GOT3 (cell line): ENCODE measurements around the gene CPT2.
A peak's percentile ranks its signal among the peaks of the same experiment; 100 is the strongest.

Experiments used
- DNase-seq: peaks from one replicate; lab custom pipeline; 2025; ENCODE audit warnings: mixed read lengths; lab: John Stamatoyannopoulos, UW

CPT2 gene

GRCh38 chr1:53219711-53220110 lies 23.1 kb downstream of the CPT2 start:
- no peak for DNase-seq

DNA sequence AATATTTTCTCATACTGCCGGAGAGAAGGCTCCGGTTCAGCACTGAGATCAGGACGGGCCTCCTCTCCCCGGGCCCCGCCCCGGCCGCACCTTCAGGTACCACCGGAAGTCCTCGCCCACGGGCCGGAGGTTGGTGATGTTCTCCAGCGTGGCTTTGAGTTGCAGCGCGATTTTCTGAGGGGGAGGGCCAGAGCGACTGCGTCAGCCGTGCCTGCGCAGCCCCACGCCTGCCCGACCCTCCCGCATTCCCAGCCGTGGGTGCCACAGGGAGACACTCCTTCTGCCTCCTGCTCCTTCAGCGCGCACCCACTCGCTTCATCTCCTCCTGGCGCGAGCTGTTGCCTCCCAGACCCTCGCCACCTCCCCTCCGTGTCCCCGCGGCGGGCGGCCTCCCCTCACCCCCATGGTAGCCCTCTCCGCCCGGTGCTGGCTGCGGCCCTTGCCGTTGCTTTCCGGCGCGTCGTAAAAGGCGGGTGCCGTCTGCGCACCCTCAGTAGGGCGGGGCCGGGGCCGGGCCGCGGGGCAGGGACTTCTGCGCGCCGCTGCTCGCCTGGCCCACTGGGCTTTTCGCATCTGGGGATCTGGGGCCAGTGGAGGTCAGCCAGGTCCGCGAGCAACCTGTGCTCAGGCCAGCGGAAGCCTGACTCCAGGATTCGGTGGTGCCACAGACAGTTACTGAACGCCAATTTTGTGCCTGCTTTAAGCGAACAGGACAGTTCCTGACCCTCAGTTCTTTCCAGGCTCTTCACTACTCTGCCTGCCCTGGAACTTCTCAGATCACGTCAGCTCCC lies 23.7 kb downstream of the CPT2 start, which contains the start of gene CZIB:
Gene CZIB (minus strand): TSS at position 464 of the 791 bp plus-strand sequence. CDS start 59 bp downstream, at position 405.
- DNase-seq, result peak; percentile 87

DNA sequence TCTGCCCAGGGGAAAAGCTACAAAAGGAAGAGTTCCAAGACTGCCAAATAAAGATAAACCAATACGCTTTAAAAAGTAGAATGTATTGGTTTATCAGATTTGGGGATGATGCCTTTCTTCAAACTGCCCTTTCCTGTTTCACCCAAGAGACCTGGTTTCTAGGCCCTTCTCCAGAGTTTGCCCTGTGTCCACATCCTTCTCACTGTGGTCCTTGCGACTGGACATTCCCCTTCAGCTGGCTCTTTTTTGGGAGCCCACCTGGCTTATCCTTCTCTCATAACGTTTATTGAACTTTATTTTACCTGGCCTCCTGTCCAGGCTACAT lies 24.3 kb downstream of the CPT2 start:
- no peak for DNase-seq

DNA sequence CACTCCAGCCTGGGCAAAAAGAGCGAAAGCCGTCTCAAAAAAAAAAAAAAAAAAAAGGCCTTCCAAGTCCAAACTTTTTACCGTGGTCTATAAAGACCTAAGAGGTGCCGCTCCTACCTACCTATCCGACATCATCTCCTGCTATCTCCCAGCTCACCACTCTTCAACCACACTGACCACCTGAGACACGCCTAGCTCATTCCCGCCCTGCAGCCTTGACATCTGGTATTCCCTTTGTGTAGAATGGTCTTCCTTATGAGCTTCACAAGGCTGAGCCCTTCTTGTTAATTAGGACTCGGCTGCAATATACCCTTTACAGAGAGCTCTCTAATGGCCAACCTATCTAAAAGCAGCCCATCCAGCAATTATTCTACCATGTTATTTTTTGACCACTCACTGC lies 41.0 kb downstream of the CPT2 start:
- DNase-seq, result no peak

DNA sequence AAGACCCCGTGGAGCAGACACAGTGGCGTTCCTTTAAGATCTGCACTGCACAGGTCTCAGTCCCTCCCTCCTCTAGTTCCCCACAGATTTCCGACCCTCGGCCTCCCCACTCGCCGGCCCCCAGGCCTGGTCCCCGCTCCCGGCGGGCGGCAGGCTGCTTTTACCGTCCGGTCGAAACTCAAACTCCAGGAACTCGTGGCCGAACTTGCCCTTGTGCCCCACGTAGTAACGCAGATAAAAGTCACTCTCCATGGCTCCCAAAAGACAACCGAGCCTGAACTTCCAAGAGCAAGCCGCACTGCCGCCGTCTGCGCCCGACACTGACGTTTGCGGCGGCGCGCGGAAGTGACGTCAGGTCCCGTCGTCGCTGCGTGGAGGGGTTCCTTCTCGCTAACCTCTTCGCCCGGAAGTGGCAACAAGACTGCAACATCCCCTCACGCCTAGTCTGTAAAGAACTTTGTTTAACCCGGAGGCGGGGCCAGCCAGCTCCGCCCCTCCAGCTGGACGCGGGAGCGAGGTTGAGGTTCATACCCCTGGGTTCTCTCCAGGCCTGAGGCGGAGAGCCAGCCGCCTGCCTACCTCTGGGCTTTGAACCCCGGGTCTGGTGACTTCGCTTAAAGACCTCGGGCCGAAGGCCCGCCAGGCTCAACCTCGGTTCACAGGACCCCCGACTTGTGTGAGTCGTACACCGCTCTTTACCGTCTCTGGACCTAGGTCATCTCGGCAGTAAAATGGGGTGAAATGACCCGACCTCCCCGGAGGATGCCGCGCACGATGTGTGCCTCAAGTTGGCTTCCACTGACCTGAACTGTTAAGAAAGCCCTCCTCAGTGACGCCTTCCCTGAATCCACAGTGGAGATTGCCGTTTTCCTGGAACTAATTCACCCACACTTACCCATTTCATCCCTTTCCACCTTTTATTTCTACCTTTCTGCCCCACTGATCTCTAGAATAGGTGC lies 41.9 kb downstream of the CPT2 start, which contains the start of gene MAGOH:
Gene MAGOH (minus strand): TSS at position 322 of the 959 bp plus-strand sequence. CDS start 70 bp downstream, at position 252.
- DNase-seq, result peak; percentile 69

DNA sequence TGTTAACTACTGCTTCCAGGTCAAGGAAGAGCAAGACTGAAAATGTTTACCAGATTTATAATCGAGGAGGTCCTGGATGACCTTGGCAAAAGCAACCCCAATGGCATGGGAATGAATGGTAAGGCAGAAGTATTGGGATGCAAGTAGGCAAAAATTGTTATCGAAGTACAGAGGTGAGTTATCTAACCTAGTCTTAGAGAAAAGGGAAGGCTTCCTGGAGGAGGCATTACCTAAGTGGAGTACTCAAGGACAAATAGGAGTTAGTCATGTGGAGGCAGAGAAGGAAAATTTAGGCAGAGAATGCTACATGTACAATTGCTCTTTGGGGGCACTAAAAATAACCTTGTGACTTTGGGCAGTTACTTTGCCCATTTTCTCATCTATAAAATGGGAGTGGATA lies 45.2 kb downstream of the CPT2 start:
- no peak for DNase-seq

DNA sequence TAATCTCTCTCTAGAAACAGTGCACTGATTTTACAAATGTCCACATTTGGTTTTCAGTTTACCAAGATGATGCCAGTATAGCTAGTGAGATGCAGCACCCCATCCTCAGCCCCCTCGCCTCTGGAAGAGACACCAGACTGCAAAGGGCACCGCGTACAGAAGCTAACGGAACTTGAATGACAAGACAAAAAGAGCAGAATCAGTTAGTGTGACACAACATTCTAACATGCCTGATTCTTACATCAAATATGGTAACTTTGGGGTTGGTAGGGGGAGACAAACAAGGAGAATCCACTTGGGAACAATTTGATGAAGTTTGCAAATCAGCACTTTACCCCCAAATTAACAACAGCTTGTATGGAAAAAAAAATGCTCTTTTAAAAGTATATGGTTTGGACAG lies 45.8 kb downstream of the CPT2 start:
- no peak for DNase-seq

GRCh38 chr1:53244141-53244540 lies 47.5 kb downstream of the CPT2 start:
- DNase-seq, result no peak

DNA sequence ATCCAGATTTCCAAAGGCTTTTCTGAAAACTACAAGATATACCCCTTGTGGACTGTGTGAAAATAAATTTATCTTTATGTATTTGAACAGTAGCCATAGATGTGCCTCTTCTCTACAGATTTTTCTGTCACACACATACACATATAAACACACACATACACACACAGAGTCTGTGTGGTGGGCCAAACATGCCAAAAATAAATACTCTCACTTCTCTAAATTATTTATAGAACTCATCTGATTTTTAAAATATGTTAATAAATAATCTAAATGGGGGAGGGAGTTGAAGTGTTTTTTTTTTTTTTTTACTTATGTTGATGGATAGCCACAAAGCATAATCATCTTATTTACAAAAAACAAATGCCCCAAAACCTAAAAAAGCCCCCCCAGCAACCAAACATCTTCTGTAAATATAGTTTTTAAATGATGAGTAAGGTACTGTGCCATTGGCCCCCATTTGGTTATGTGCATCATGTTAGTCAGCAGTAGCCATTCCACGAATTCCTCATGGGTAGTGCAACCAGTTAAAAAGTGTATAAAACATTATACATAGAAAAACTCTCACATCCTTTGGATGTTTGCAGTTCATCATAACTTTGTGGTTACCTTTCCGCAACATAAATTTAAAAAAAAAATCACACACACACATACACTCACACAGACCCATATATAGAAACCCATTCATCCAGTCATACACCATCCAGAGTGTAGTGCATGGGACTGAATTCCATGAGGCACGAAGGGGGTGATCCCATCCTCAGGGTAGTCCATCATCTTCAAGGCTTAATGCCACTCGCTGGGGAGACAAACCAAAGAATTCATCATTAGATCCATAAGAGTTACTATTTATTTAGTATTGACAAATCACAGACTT lies 49.9 kb downstream of the CPT2 start:
- DNase-seq, result no peak

GRCh38 chr1:53249706-53250105 lies 53.1 kb downstream of the CPT2 start:
- no peak for DNase-seq

DNA sequence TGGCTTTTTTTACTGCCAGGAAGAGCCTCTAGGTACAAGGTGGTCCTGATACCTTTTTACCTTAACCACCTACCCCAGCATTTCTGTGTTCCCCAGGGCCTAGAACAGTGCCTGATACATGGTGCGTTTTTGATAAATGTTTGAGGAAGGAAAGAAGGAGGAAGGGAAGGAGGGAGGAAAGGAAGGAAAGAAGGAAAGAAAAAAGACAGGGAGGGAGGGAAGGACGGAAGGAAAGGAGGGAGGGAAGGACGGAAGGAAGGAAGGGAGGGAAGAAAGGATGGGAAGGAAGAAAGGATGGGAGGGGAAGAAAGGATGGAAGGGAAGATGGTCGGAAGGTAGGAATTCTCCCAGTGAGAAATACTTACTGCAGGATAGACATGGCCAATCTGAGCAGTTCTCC lies 53.7 kb downstream of the CPT2 start:
- DNase-seq, result no peak

- no peak for DNase-seq
Observed at GRCh38 chr1:53254011-53254640, 57.5 kb downstream of the CPT2 start.

DNA sequence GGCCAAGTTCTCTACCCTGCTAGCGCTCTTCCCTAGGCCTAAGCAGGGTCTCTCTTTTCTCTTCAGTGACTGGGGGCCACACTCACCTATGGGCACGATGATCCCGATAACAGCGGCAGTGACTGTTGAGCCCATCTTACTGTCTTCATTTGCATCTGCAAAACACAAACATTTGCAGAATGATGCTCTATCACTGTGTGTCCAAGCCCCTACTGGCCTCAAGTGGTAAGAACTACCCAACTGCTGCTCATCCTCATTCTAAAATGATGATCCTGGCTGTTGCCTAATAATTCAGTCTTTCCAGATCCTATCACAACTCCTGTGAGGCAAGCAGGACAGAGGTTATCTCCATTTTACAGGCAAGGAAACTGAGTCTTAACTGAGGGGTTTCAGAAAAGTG lies 58.4 kb downstream of the CPT2 start:
- DNase-seq, result no peak

GRCh38 chr1:53256511-53257453 lies 60.2 kb downstream of the CPT2 start:
- no peak for DNase-seq

DNA sequence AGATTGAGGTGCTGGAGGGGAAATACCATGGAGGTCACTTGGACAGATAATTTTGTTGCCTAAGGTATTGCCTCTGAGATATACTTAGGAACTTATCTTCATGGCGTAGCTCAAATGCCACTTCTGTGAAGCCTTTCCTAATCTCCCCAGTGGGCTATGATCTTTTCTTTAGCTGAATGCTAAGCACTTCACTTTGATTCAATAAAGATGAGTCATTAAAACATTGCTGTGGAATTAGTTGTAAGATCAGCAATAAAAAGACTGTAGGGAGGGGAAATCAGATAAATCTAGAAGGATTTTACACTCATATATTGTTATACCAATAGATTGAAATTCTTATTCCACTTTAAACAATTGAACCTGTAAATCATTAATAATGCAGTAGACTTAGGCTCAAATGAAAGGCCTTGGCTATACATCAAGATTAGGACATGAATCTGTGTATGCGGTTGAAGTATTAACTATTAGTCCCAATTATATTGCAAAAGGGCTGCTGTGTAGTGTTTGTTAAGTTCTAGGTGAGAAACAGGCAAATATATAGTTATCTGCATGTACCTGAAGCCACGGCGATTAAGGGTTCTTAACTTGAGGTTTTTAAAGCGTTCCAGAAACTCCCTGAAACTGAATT lies 60.9 kb downstream of the CPT2 start:
- DNase-seq, result no peak

DNA sequence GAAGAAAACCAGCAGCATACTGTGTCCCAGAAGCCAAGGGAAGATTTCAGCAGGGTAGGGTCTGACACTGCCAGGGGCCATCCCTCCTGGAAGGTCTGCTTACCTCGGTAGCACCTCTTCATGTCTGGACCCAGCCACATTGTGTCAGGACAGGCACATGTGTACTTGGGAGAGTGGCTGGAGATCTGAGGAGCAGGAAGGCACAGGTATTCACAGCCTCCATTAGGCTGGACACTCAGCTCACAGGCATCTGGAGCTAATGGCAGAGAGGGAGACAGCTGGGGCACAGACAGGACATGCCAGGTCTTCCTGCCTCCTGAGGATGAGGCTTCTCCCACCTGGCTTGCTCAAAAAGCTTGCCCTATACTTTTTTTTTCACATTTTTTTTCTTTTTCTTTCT lies 61.6 kb downstream of the CPT2 start:
- DNase-seq, result no peak

DNA sequence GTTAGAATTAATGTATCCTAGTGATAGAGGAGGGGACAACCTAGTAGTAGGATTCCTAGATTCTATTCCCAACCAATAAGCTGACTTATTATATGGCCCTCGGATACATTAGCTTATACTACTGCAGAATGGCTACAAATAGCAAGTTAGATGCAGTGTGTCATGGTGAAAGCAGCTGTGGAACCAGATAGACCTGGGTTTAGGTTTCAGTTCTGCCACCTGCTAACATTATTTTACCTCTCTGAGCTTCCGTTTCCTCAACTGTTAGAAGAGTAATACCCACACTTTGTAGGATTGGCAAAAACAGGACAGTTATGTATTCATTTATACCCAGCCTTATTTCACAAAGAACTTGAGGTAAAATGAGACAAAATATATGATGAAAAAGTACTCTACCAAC lies 63.3 kb downstream of the CPT2 start:
- DNase-seq, result no peak

DNA sequence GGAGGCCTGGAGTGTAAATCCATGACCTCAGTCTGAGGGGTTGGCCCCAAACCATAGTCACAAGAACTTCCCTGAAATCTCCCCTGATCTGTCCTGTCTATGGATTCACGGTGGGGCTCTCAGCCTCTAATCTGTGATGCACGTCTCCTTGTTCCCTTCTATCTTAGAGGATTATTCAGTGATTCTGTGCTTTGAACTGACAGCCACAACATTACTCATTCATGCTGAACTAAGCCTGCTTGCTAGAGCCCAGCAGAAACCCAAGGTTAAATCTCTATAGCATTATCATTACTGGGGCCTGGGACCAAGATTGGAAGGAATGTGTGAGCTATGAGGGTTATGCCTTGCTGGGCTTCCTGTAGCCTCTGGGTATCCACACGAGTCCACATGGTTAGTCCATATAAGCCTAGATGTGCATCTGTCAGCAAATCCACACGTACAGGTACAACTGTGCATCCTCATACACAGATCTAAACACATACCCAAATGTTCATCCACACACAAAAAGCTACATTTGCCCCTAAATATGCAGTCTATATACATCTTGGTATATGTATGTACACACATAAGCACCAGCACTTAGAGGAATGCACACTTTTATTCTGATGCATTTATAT lies 64.1 kb downstream of the CPT2 start:
- no peak for DNase-seq

- no peak for DNase-seq
Observed at GRCh38 chr1:53262000-53262399, 65.4 kb downstream of the CPT2 start.
